Activated naive CD8-positive, alpha-beta T cell treated with anti-CD3 and anti-CD28 coated beads for 36 hours (primary cell): ENCODE data around the gene HARS2. TPM values are rescaled to one million over a fixed set of nuclear protein-coding genes. Genes with fewer than 3 reads are reported as not detected.
"Not testable (repeated sequence)": the region's sequence is repeated elsewhere in the genome, so short reads cannot be mapped to it uniquely, and the experiment has no call there.

Source experiments
- DNase-seq: peaks from one replicate; pipeline ENCODE4 v3.0.0; 2021
- H3K27ac Mint-ChIP-seq: one replicate; pipeline ENCODE4 v1.8.0; 2022; ENCODE audit warnings: mild to moderate bottlenecking, moderate library complexity, mixed read lengths
- H3K27me3 Mint-ChIP-seq: one replicate; pipeline ENCODE4 v1.8.0; 2022; ENCODE audit warnings: mild to moderate bottlenecking, mixed read lengths
- H3K36me3 Mint-ChIP-seq: one replicate; pipeline ENCODE4 v1.8.0; 2021; ENCODE audit warnings: mild to moderate bottlenecking, mixed read lengths
- H3K4me1 Mint-ChIP-seq: one replicate; pipeline ENCODE4 v1.8.0; 2021; ENCODE audit warnings: mixed read lengths
- H3K4me3 Mint-ChIP-seq: one replicate; pipeline ENCODE4 v1.8.0; 2022; ENCODE audit warnings: mild to moderate bottlenecking, moderate library complexity, mixed read lengths
- H3K9me3 Mint-ChIP-seq: one replicate; pipeline ENCODE4 v1.8.0; 2022; ENCODE audit warnings: mixed read lengths
- total RNA-seq, 2 experiments: library from RNA; stranded (reverse); gene quantifications; one replicate each; pipeline ENCODE4 v1.2.3, GENCODE V29; 2021

HARS2 gene
- total RNA-seq, 2 experiments from 2014 or later, result 23.6 to 24.0 TPM

- Mint-ChIP-seq H3K4me1 (peaks cover 11% of the 10 kb centered on the region), H3K27me3 (peaks cover 43% of the 10 kb centered on the region)
- not testable (repeated sequence) for H3K4me3 Mint-ChIP-seq, H3K9me3 Mint-ChIP-seq, H3K36me3 Mint-ChIP-seq, H3K27ac Mint-ChIP-seq, DNase-seq
These were observed 30.1 kb downstream of the HARS2 start for GRCh38 chr5:140721395-140721794.

- peak overlapping the region; percentile 80 for H3K27ac Mint-ChIP-seq
- DNase-seq, result peak; percentile 77
- H3K27me3 Mint-ChIP-seq, result peaks cover 48% of the 10 kb centered on the region
- peak overlapping the region; percentile 76 for H3K4me3 Mint-ChIP-seq
- peaks cover 6% of the 10 kb centered on the region for H3K4me1 Mint-ChIP-seq
- H3K36me3 Mint-ChIP-seq, result no peaks in the 10 kb centered on the region
- H3K9me3 Mint-ChIP-seq, result peaks cover 2% of the 10 kb centered on the region
These were observed 34.7 kb downstream of the HARS2 start for GRCh38 chr5:140725799-140726471.

GRCh38 chr5:140733098-140733497 lies 41.8 kb downstream of the HARS2 start:
- peaks cover 4% of the 10 kb centered on the region for H3K36me3 Mint-ChIP-seq
- DNase-seq, result no peak
- H3K27me3 Mint-ChIP-seq, result peaks cover 44% of the 10 kb centered on the region
- peaks cover 5% of the 10 kb centered on the region for H3K9me3 Mint-ChIP-seq
- no peak overlapping the region for H3K27ac Mint-ChIP-seq
- no peaks in the 10 kb centered on the region for H3K4me1 Mint-ChIP-seq
- no peak overlapping the region for H3K4me3 Mint-ChIP-seq

GRCh38 chr5:140734354-140734753 lies 43.1 kb downstream of the HARS2 start:
- Mint-ChIP-seq H3K4me3 (no peak overlapping the region), H3K4me1 (no peaks in the 10 kb centered on the region), H3K36me3 (peaks cover 4% of the 10 kb centered on the region), H3K27me3 (peaks cover 41% of the 10 kb centered on the region), H3K9me3 (peaks cover 5% of the 10 kb centered on the region), H3K27ac (no peak overlapping the region)
- no peak for DNase-seq

GRCh38 chr5:140737486-140737885 lies 46.2 kb downstream of the HARS2 start:
- Mint-ChIP-seq H3K9me3 (peaks cover 16% of the 10 kb centered on the region), H3K36me3 (peaks cover 4% of the 10 kb centered on the region), H3K4me1 (no peaks in the 10 kb centered on the region), H3K27me3 (peaks cover 33% of the 10 kb centered on the region), H3K27ac (no peak overlapping the region), H3K4me3 (no peak overlapping the region)
- DNase-seq, result no peak

GRCh38 chr5:140741967-140742366 lies 50.7 kb downstream of the HARS2 start:
- H3K27ac Mint-ChIP-seq, result no peak overlapping the region
- H3K4me1 Mint-ChIP-seq, result no peaks in the 10 kb centered on the region
- no peak for DNase-seq
- H3K27me3 Mint-ChIP-seq, result peaks cover 6% of the 10 kb centered on the region
- H3K9me3 Mint-ChIP-seq, result peaks cover 33% of the 10 kb centered on the region
- no peak overlapping the region for H3K4me3 Mint-ChIP-seq
- H3K36me3 Mint-ChIP-seq, result peaks cover 6% of the 10 kb centered on the region

Other genes starting within 250 kb of the HARS2 start
- 10 to 100 TPM; 13.9 to 15.5 TPM for gene EIF4EBP3, start 143.8 kb upstream of the HARS2 start, total RNA-seq
- 10 to 100 TPM; 54.6 to 60.6 TPM for gene SRA1, start 134.0 kb upstream of the HARS2 start, total RNA-seq
- gene APBB3, start 126.9 kb upstream of the HARS2 start, total RNA-seq, result 10 to 100 TPM; 17.5 to 17.8 TPM
- 100 to 1,000 TPM in 1 of 2 experiments, 10 to 100 TPM in 1; 97.4 to 100 TPM for gene SLC35A4, start 126.6 kb upstream of the HARS2 start, total RNA-seq
- gene CD14, start 58.3 kb upstream of the HARS2 start, total RNA-seq, result under 1 TPM; 0.42 to 0.58 TPM
- gene TMCO6, start 52.0 kb upstream of the HARS2 start, total RNA-seq, result 10 to 100 TPM; 34.4 to 37.4 TPM
- gene NDUFA2, start 43.8 kb upstream of the HARS2 start, total RNA-seq, result 10 to 100 TPM; 64.2 to 69.4 TPM
- 10 to 100 TPM; 94.3 to 95.3 TPM for gene IK, start 43.6 kb upstream of the HARS2 start, total RNA-seq
- gene WDR55, start 26.6 kb upstream of the HARS2 start, total RNA-seq, result 10 to 100 TPM; 37.5 to 38.9 TPM
- gene DND1, start 17.9 kb upstream of the HARS2 start, total RNA-seq, result 1 to 10 TPM; 2.7 to 3.7 TPM
- gene HARS1, start 85 bp upstream of the HARS2 start, total RNA-seq, result 100 to 1,000 TPM in 1 of 2 experiments, 10 to 100 TPM in 1; 95.2 to 104 TPM
- gene ZMAT2, start 9.0 kb downstream of the HARS2 start, total RNA-seq, result 10 to 100 TPM; 64.8 to 67.2 TPM
- not detected for gene PCDHA1, start 94.7 kb downstream of the HARS2 start, total RNA-seq
- not detected for gene PCDHA2, start 103.4 kb downstream of the HARS2 start, total RNA-seq
- gene PCDHA3, start 109.6 kb downstream of the HARS2 start, total RNA-seq, result not detected
- not detected for gene PCDHA4, start 115.6 kb downstream of the HARS2 start, total RNA-seq
- gene PCDHA5, start 130.2 kb downstream of the HARS2 start, total RNA-seq, result not detected
- not detected for gene PCDHA6, start 136.5 kb downstream of the HARS2 start, total RNA-seq
- not detected for gene PCDHA7, start 142.8 kb downstream of the HARS2 start, total RNA-seq
- gene PCDHA8, start 149.7 kb downstream of the HARS2 start, total RNA-seq, result not detected
- not detected for gene PCDHA9, start 156.9 kb downstream of the HARS2 start, total RNA-seq
- gene PCDHA10, start 164.4 kb downstream of the HARS2 start, total RNA-seq, result not detected
- gene PCDHA11, start 177.5 kb downstream of the HARS2 start, total RNA-seq, result not detected
- not detected for gene PCDHA12, start 183.9 kb downstream of the HARS2 start, total RNA-seq
- not detected for gene PCDHA13, start 190.7 kb downstream of the HARS2 start, total RNA-seq
- gene PCDHAC1, start 234.8 kb downstream of the HARS2 start, total RNA-seq, result not detected